Measurements from ENCODE around the gene MB.

- no peak for TF ChIP-seq CTCF (IDR thresholded peaks at IDR 0.05)
- no peak for TF ChIP-seq POLR2A (IDR thresholded peaks at IDR 0.05)
Measured at GRCh38 chr22:35581023-35581413, 36.1 kb downstream of the MB start.
